Fibroblast of upper back skin (primary cell): ENCODE measurements around the gene SNRPN.
"Not testable (repeated sequence)": the region's sequence is repeated elsewhere in the genome, so short reads cannot be mapped to it uniquely, and the experiment has no call there.

Experiments used
- DNase-seq: peaks from one replicate; pipeline ENCODE4 v3.0.0-alpha.2; 2013

SNRPN gene

DNA sequence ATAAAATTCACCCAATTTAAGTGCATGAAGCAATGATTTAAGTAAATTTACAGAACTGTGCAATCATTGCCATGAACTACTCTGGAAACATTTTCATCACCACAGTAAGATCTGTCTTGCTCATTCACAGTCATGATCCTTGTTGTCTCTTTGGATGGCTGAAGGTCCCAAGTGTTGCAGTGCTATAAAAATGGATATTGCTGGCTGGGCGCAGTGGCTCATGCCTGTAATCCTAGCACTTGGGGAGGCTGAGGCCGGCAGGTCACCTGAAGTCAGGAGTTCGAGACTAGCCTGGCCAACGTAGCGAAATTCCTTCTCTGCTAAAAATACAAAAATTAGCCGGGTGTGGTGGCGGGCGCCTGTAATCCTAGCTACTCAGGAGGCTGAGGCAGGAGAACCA lies 17.0 kb downstream of the SNRPN start:
- DNase-seq, result no peak

DNA sequence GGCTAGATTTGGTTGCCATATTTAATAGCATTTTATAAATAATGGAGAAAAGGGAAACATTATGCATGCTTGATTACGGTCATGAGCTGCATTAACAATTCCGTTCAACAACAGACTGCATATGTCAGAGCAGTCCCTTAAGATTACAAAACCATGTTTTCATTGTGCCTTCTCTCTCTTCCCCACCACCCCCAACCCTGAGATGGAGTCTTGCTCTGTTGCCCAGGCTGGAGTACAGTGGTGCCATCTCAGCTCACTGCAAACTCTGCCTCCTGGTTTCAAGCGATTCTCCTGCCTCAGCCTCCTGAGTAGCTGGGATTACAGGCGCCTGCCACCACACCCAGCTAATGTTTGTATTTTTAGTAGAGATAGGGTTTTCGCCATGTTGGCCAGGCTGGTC lies 17.9 kb downstream of the SNRPN start:
- not testable (repeated sequence) for DNase-seq

DNA sequence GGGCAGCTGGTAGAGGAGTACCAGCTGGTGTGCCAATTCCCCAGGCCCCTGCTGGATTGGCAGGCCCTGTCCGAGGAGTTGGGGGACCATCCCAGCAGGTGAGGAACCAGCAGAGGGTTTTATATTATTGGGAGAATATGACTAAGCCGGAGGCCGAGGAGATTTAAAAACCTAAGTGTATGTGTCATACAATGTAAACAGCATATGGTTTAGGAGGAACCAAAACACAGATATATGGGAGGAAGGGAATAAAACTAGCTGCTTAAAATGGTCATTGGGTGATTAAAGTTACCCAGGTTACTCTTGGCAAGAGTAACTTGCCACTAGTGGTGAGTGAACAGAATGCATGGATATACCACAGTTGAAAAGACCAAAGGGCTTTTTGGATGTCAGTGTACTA lies 22.1 kb downstream of the SNRPN start:
- DNase-seq, result no peak

DNA sequence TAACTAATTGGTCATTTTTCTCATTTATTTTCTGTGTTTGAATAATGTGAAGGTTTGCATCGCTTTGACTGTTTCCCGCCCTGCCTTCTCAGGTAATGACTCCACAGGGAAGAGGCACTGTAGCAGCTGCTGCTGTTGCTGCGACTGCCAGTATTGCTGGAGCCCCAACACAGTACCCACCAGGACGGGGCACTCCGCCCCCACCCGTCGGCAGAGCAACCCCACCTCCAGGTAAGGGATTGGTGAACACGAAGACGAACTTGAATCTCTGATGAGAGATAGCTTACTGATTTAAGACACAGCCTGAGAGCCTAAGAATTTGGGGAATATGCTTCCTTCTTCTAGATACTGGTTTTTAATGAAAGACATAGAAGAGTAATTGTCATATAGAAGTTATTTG lies 22.9 kb downstream of the SNRPN start:
- DNase-seq, result no peak

DNA sequence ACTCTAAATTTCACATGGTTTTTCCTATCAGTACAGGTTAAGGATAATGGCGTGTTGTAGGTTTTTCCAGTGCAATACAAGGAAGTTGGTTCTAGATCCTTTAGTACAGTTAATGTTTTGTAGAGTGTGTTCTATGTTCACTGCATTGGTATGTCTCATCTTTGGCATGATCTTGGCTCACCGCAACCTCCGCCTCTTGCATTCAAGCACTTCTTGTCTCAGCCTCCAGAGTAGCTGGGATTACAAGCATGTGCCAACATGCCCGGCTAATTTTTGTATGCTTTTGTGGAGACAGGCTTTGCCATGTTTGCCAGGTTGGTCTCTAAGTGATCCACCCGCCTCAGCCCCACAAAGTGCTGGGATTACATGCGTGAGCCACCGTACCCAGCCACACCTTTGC lies 30.4 kb downstream of the SNRPN start:
- DNase-seq, result no peak

DNA sequence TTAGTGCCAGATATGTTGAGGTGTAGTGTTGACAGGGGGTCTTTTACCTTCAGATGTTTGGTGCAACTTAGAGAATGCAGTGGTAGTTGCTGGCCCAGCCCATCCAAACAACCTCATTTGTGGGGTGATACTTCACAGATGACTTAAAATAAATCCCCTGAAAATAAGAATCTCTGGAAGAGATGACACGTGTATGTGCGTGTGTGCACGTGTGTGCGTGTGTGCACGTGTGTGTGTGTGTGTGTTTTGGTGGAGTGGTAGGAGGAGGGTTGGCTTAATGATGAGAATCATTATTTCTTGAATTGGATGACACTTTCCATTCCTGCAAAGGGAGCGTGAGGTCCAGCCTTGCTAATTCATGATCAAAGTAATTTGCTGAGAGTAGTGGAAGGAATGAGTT lies 31.9 kb downstream of the SNRPN start:
- no peak for DNase-seq

DNA sequence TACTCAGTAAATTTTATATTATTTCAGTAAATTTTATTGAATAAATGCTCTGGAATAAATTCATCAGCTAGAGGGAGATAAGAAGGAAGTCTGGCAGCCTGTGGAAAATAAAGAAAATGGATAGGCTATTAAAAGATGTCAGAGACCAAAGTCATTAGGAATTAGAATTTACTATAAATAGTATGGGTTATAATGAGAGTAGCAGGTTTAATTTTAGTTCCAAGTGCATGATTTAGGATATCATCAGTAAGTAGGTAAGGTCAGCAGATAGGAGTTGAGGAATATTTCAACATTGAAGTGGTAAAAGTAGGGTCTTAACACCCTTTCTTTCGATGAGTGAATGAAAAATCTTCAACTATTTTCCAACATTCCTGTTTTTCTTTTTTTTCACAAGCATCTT lies 64.6 kb downstream of the SNRPN start:
- DNase-seq, result no peak

DNA sequence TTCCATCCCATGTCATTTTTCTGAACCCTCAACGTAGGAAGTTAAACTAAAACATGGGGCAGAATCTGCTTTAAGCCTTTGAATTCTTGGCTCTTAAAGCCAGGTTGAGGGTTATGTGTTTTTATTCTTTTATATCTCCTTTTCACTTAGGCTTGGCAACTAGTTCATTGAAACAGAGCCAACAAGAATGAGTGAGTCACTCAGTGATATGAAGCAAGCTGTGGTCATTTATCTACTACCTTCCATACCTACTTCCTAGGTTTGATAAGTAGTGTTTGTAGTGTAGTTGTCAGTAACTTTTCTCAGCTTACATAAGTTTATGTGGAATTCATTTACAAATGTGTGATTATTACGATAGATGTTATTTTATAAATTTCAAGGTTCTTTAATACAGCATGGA lies 67.4 kb downstream of the SNRPN start:
- peak; percentile 14 for DNase-seq
